SK-N-SH (cell line): ENCODE results near the gene ZNF609.

ENCODE experiments used
- CTCF ChIP-seq: fragments of 200-600 bp; sonication (generic); IDR thresholded peaks from 2 replicates; pipeline ENCODE4 v1.6.1; 2017; ENCODE audit warnings: antibody characterized with exemption, mild to moderate bottlenecking, moderate library complexity
- GATA2 ChIP-seq: sonication (generic); formaldehyde crosslinking; IDR thresholded peaks from 2 replicates; pipeline ENCODE4 v1.5.0; 2020; ENCODE audit warnings: mild to moderate bottlenecking, missing genetic modification reagents
- JUND ChIP-seq: IDR thresholded peaks from 2 replicates; pipeline ENCODE4 v1.4.0; 2012
- MAX ChIP-seq: IDR thresholded peaks from 2 replicates; pipeline ENCODE4 v1.4.0; 2012; ENCODE audit warnings: low read depth
- POLR2AphosphoS5 ChIP-seq: IDR thresholded peaks from 2 replicates; pipeline ENCODE4 v1.6.1; 2012; ENCODE audit warnings: low read depth, low read length
- RAD21 ChIP-seq: IDR thresholded peaks from 2 replicates; pipeline ENCODE4 v1.6.1; 2012; ENCODE audit warnings: mild to moderate bottlenecking, low read length

GRCh38 chr15:64460206-64460723 is at the start of gene ZNF609:
- no peak for TF ChIP-seq GATA2 (CRISPR knock-in tag)
- TF ChIP-seq RAD21, result peak; percentile 26; the same call in 1 of the 2 replicates
- TF ChIP-seq POLR2AphosphoS5, result peak; percentile 75
- peak; percentile 89 for TF ChIP-seq MAX
- TF ChIP-seq CTCF, result no peak; the same call in 1 of the 2 replicates
- TF ChIP-seq JUND, result peak; percentile 95
